Activated CD8-positive, alpha-beta memory T cell treated with anti-CD3 and anti-CD28 coated beads for 36 hours (primary cell): ENCODE results near the gene RHBDF2. TPM values are rescaled to one million over a fixed set of nuclear protein-coding genes. Genes with fewer than 3 reads are reported as not detected.

Experiments
- CTCF ChIA-PET: fragments of 350-600 bp; sonication (Branson Sonifier 250); formaldehyde crosslinking; loops from one replicate; lab custom pipeline; 2021; ENCODE audit warnings: antibody characterized with exemption; lab: Charles Lee
- POLR2A ChIA-PET: fragments of 350-600 bp; sonication (Branson Sonifier 250); formaldehyde crosslinking; loops from one replicate; lab custom pipeline; 2021; ENCODE audit warnings: antibody characterized with exemption; lab: Charles Lee
- total RNA-seq, 2 experiments: library from RNA; stranded (reverse); gene quantifications; one replicate each; pipeline ENCODE4 v1.2.3, GENCODE V29; 2021

RHBDF2 gene
- total RNA-seq, 2 experiments from 2014 or later, result 34.3 to 34.4 TPM

GRCh38 chr17:76497979-76498875, 3.0 kb downstream of the RHBDF2 start:
- POLR2A ChIA-PET, result no interaction called here
- CTCF ChIA-PET, result interaction anchor here (1.3 to 1.8 kb wide), 3 partner anchors 9 to 45 kb away, joined by 3 to 7 read pairs (median 4); partner anchors contain the start of gene UBE2O

GRCh38 chr17:76497699-76497978, 3.6 kb downstream of the RHBDF2 start:
- ChIA-PET CTCF (interaction anchor here (1.3 to 1.8 kb wide), 3 partner anchors 9 to 25 kb away, joined by 3 to 7 read pairs (median 4); no protein-coding TSS in a partner anchor), POLR2A (no interaction called here)

- ChIA-PET POLR2A (no interaction called here), CTCF (interaction anchor here (1.3 kb wide), 1 partner anchor 11 kb away, joined by 3 read pairs; no protein-coding TSS in a partner anchor)
Measured at GRCh38 chr17:76496464-76496863, 4.8 kb downstream of the RHBDF2 start.

- POLR2A ChIA-PET, result no interaction called here
- CTCF ChIA-PET, result no interaction called here
Measured at GRCh38 chr17:76495663-76496400, 5.4 kb downstream of the RHBDF2 start.

- ChIA-PET CTCF (interaction anchor here (0.9 to 3.0 kb wide), 5 partner anchors 13 to 185 kb away, joined by 3 to 12 read pairs (median 5); partner anchors contain the start of gene AANAT), POLR2A (interaction anchor here (0.6 to 1.7 kb wide), 5 partner anchors 27 to 573 kb away, joined by 3 to 10 read pairs (median 4); partner anchors contain the start of gene AANAT)
Measured at GRCh38 chr17:76493505-76494167, 7.6 kb downstream of the RHBDF2 start.

- ChIA-PET CTCF (interaction anchor here (0.9 to 3.0 kb wide), 5 partner anchors 14 to 186 kb away, joined by 3 to 12 read pairs (median 5); partner anchors contain the start of gene AANAT), POLR2A (interaction anchor here (0.6 to 1.7 kb wide), 5 partner anchors 26 to 573 kb away, joined by 3 to 10 read pairs (median 4); partner anchors contain the start of gene AANAT)
Measured at GRCh38 chr17:76492989-76493501, 8.2 kb downstream of the RHBDF2 start.

GRCh38 chr17:76492123-76492988, 8.9 kb downstream of the RHBDF2 start:
- ChIA-PET CTCF (interaction anchor here (1.0 to 3.0 kb wide), 3 partner anchors 14 to 30 kb away, joined by 3 to 12 read pairs (median 6); partner anchors contain the start of gene AANAT), POLR2A (interaction anchor here (0.5 to 1.7 kb wide), 5 partner anchors 65 to 572 kb away, joined by 3 to 10 read pairs (median 4); no protein-coding TSS in a partner anchor)

- POLR2A ChIA-PET, result interaction anchor here (0.5 to 1.7 kb wide), 2 partner anchors 219 to 223 kb away, joined by 3 to 4 read pairs; no protein-coding TSS in a partner anchor
- CTCF ChIA-PET, result interaction anchor here (0.8 to 3.0 kb wide), 4 partner anchors 11 to 46 kb away, joined by 3 to 12 read pairs (median 4); partner anchors contain the start of gene AANAT
Measured at GRCh38 chr17:76491271-76492122, 9.7 kb downstream of the RHBDF2 start.

GRCh38 chr17:76490112-76490710, 11.0 kb downstream of the RHBDF2 start:
- ChIA-PET CTCF (interaction anchor here (0.6 to 1.6 kb wide), 5 partner anchors 10 to 45 kb away, joined by 3 to 4 read pairs (median 3); no protein-coding TSS in a partner anchor), POLR2A (no interaction called here)

- CTCF ChIA-PET, result interaction anchor here (1.9 kb wide), 1 partner anchor 20 kb away, joined by 5 read pairs; the partner anchor contains the start of gene AANAT
- POLR2A ChIA-PET, result no interaction called here
Measured at GRCh38 chr17:76487451-76488192, 13.6 kb downstream of the RHBDF2 start.

- CTCF ChIA-PET, result interaction anchor here (1.2 kb wide), 1 partner anchor 12 kb away, joined by 3 read pairs; no protein-coding TSS in a partner anchor
- POLR2A ChIA-PET, result interaction anchor here (0.6 to 1.0 kb wide), 3 partner anchors 30 to 204 kb away, joined by 4 to 11 read pairs (median 5); no protein-coding TSS in a partner anchor
Measured at GRCh38 chr17:76485569-76485968, 15.7 kb downstream of the RHBDF2 start.

GRCh38 chr17:76484228-76484725, 16.9 kb downstream of the RHBDF2 start:
- ChIA-PET CTCF (no interaction called here), POLR2A (no interaction called here)

- POLR2A ChIA-PET, result no interaction called here
- CTCF ChIA-PET, result interaction anchor here (1.1 kb wide), 1 partner anchor 15 kb away, joined by 4 read pairs; no protein-coding TSS in a partner anchor
Measured at GRCh38 chr17:76481071-76481655, 20.1 kb downstream of the RHBDF2 start.

GRCh38 chr17:76480632-76481031, 20.6 kb downstream of the RHBDF2 start:
- POLR2A ChIA-PET, result no interaction called here

More at GRCh38 chr17:76480632-76481031, 20.6 kb downstream of the RHBDF2 start:
- CTCF ChIA-PET, result interaction anchor here (1.1 kb wide), 1 partner anchor 14 kb away, joined by 4 read pairs; no protein-coding TSS in a partner anchor
